Activated CD4-positive, CD25-positive, alpha-beta regulatory T cell treated with anti-CD3 and anti-CD28 coated beads, Interleukin-2, amount 50 U/mL, for 24 hours (primary cell): Measurements from ENCODE around the gene SPECC1.

Experiments used
- ATAC-seq, 2 donors: fragments of 150-1000 bp; cut with Tn5 transposase; one replicate each; pipeline ENCODE4 v1.10.0; 2021; ENCODE audit warnings: mild to moderate bottlenecking in 1 of 2, moderate library complexity in 1 of 2

Gene SPECC1

GRCh38 chr17:20279631-20280030 lies 270.5 kb downstream of the SPECC1 start:
- ATAC-seq = no peak

- ATAC-seq = no peak
Measured at GRCh38 chr17:20280051-20280450, 270.9 kb downstream of the SPECC1 start.

- no peak for ATAC-seq
Measured at GRCh38 chr17:20280851-20281250, 271.7 kb downstream of the SPECC1 start.

- no peak for ATAC-seq
Measured at GRCh38 chr17:20281860-20282259, 272.7 kb downstream of the SPECC1 start.

- ATAC-seq = no peak
Measured at GRCh38 chr17:20282526-20283308, 273.6 kb downstream of the SPECC1 start.

- ATAC-seq = no peak
Measured at GRCh38 chr17:20284022-20284421, 274.9 kb downstream of the SPECC1 start.

- ATAC-seq = no peak
Measured at GRCh38 chr17:20284570-20285295, 275.6 kb downstream of the SPECC1 start.

GRCh38 chr17:20289984-20290383 lies 280.8 kb downstream of the SPECC1 start:
- no peak for ATAC-seq

GRCh38 chr17:20291853-20292252 lies 282.7 kb downstream of the SPECC1 start:
- no peak for ATAC-seq

- ATAC-seq = no peak
Measured at GRCh38 chr17:20293501-20293900, 284.3 kb downstream of the SPECC1 start.

GRCh38 chr17:20294120-20294519 lies 285.0 kb downstream of the SPECC1 start:
- ATAC-seq = no peak

GRCh38 chr17:20299013-20299412 lies 289.9 kb downstream of the SPECC1 start:
- no peak for ATAC-seq

GRCh38 chr17:20300436-20300934 lies 291.3 kb downstream of the SPECC1 start:
- no peak for ATAC-seq

- ATAC-seq = no peak
Measured at GRCh38 chr17:20302246-20302917, 293.2 kb downstream of the SPECC1 start.

- ATAC-seq = no peak
Measured at GRCh38 chr17:20304961-20305360, 295.8 kb downstream of the SPECC1 start.

- no peak for ATAC-seq
Measured at GRCh38 chr17:20306924-20307323, 297.8 kb downstream of the SPECC1 start.

GRCh38 chr17:20307326-20307910 lies 298.3 kb downstream of the SPECC1 start:
- ATAC-seq = no peak

GRCh38 chr17:20310481-20310880 lies 301.3 kb downstream of the SPECC1 start:
- ATAC-seq = no peak

GRCh38 chr17:20313306-20313705 lies 304.1 kb downstream of the SPECC1 start:
- ATAC-seq = no peak

- ATAC-seq = no peak
Measured at GRCh38 chr17:20313891-20314290, 304.7 kb downstream of the SPECC1 start.

- no peak for ATAC-seq
Measured at GRCh38 chr17:20314834-20315233, 305.7 kb downstream of the SPECC1 start.

- no peak for ATAC-seq
Measured at GRCh38 chr17:20315311-20315710, 306.2 kb downstream of the SPECC1 start.

GRCh38 chr17:20315821-20316220 lies 306.7 kb downstream of the SPECC1 start:
- ATAC-seq = no peak
